ES-I3 (cell line): ENCODE data around the gene C1RL.
"Not testable (repeated sequence)": the region's sequence is repeated elsewhere in the genome, so short reads cannot be mapped to it uniquely, and the experiment has no call there.

Experiments
- H3K36me3 ChIP-seq: 2 replicates; pipeline ENCODE4 v1.6.1; 2013; ENCODE audit warnings: mild to moderate bottlenecking, low read length, control low read depth, moderate library complexity; ENCODE audit not compliant: insufficient read depth
- H3K4me1 ChIP-seq: 2 replicates; pipeline ENCODE4 v1.6.1; 2013; ENCODE audit warnings: mild to moderate bottlenecking, control low read depth, low read length; ENCODE audit not compliant: insufficient read depth
- H3K9ac ChIP-seq: 2 replicates; pipeline ENCODE4 v1.6.1; 2013; ENCODE audit warnings: low read depth, mild to moderate bottlenecking, low read length, moderate library complexity
- H3K9me3 ChIP-seq: 2 replicates; pipeline ENCODE4 v1.6.1; 2013; ENCODE audit warnings: mild to moderate bottlenecking, low read length, moderate library complexity; ENCODE audit not compliant: control insufficient read depth, insufficient read depth

The C1RL gene

GRCh38 chr12:7116196-7116595 is 7.2 kb upstream of the C1RL start:
- Histone ChIP-seq H3K36me3 (peaks cover 2% of the 10 kb centered on the region; the same call in 1 of the 2 replicates), H3K9ac (no peak overlapping the region)

GRCh38 chr12:7114851-7115250 is 5.8 kb upstream of the C1RL start:
- Histone ChIP-seq H3K9me3 (no peaks in the 10 kb centered on the region), H3K4me1 (no peaks in the 10 kb centered on the region; the same call in 1 of the 2 replicates), H3K9ac (no peak overlapping the region), H3K36me3 (peaks cover 2% of the 10 kb centered on the region; the same call in 1 of the 2 replicates)

More at GRCh38 chr12:7116196-7116595, 7.2 kb upstream of the C1RL start:
- no peaks in the 10 kb centered on the region for H3K9me3 ChIP-seq
- H3K4me1 ChIP-seq: no peaks in the 10 kb centered on the region; the same call in 1 of the 2 replicates

GRCh38 chr12:7114008-7114407 is 5.0 kb upstream of the C1RL start:
- Histone ChIP-seq H3K4me1 (no peaks in the 10 kb centered on the region; the same call in 1 of the 2 replicates), H3K9ac (no peak overlapping the region), H3K9me3 (no peaks in the 10 kb centered on the region), H3K36me3 (peaks cover 2% of the 10 kb centered on the region; the same call in 1 of the 2 replicates)

- Histone ChIP-seq H3K36me3 (peaks cover 2% of the 10 kb centered on the region; the same call in 1 of the 2 replicates), H3K4me1 (no peaks in the 10 kb centered on the region; the same call in 1 of the 2 replicates), H3K9ac (no peak overlapping the region), H3K9me3 (no peaks in the 10 kb centered on the region)
These were observed 4.4 kb upstream of the C1RL start for GRCh38 chr12:7113389-7113871.

GRCh38 chr12:7112041-7112440 is 3.0 kb upstream of the C1RL start:
- H3K9ac ChIP-seq: no peak overlapping the region
- H3K4me1 ChIP-seq: no peaks in the 10 kb centered on the region; the same call in 1 of the 2 replicates
- no peaks in the 10 kb centered on the region for H3K9me3 ChIP-seq
- H3K36me3 ChIP-seq: peaks cover 2% of the 10 kb centered on the region; the same call in 1 of the 2 replicates

GRCh38 chr12:7110661-7111060 is 1.6 kb upstream of the C1RL start:
- H3K9ac ChIP-seq: no peak overlapping the region
- H3K9me3 ChIP-seq: no peaks in the 10 kb centered on the region
- H3K36me3 ChIP-seq: no peaks in the 10 kb centered on the region; the same call in 1 of the 2 replicates
- H3K4me1 ChIP-seq: no peaks in the 10 kb centered on the region; the same call in 1 of the 2 replicates

GRCh38 chr12:7109572-7109920 is 532 bp upstream of the C1RL start:
- Histone ChIP-seq H3K36me3 (no peaks in the 10 kb centered on the region), H3K4me1 (no peaks in the 10 kb centered on the region; the same call in 1 of the 2 replicates), H3K9ac (no peak overlapping the region), H3K9me3 (no peaks in the 10 kb centered on the region)

GRCh38 chr12:7108003-7108795 is 815 bp downstream of the C1RL start:
- H3K9ac ChIP-seq: peak overlapping the region; percentile 85
- H3K4me1 ChIP-seq: no peaks in the 10 kb centered on the region
- no peaks in the 10 kb centered on the region for H3K36me3 ChIP-seq
- H3K9me3 ChIP-seq: no peaks in the 10 kb centered on the region

- Histone ChIP-seq H3K9ac (peak overlapping the region; percentile 85), H3K9me3 (no peaks in the 10 kb centered on the region), H3K36me3 (no peaks in the 10 kb centered on the region), H3K4me1 (no peaks in the 10 kb centered on the region)
These were observed 1.4 kb downstream of the C1RL start for GRCh38 chr12:7107636-7108002.

- H3K36me3 ChIP-seq, H3K9ac ChIP-seq, H3K4me1 ChIP-seq, H3K9me3 ChIP-seq: not testable (repeated sequence)
These were observed 1.8 kb downstream of the C1RL start for GRCh38 chr12:7107181-7107580.

- Histone ChIP-seq H3K4me1 (no peaks in the 10 kb centered on the region), H3K36me3 (no peaks in the 10 kb centered on the region), H3K9me3 (no peaks in the 10 kb centered on the region), H3K9ac (no peak overlapping the region)
These were observed 2.9 kb downstream of the C1RL start for GRCh38 chr12:7106082-7106481.

- Histone ChIP-seq H3K9ac (no peak overlapping the region), H3K36me3 (no peaks in the 10 kb centered on the region), H3K9me3 (no peaks in the 10 kb centered on the region), H3K4me1 (no peaks in the 10 kb centered on the region)
These were observed 5.0 kb downstream of the C1RL start for GRCh38 chr12:7103837-7104584.

GRCh38 chr12:7102582-7102981 is 6.4 kb downstream of the C1RL start:
- Histone ChIP-seq H3K4me1 (no peaks in the 10 kb centered on the region), H3K9me3 (no peaks in the 10 kb centered on the region), H3K36me3 (no peaks in the 10 kb centered on the region), H3K9ac (no peak overlapping the region)

GRCh38 chr12:7101694-7102131 is 7.3 kb downstream of the C1RL start:
- H3K9me3 ChIP-seq: no peaks in the 10 kb centered on the region
- no peak overlapping the region for H3K9ac ChIP-seq
- H3K4me1 ChIP-seq: no peaks in the 10 kb centered on the region
- no peaks in the 10 kb centered on the region for H3K36me3 ChIP-seq
